C4-2B (cell line): ENCODE results near the gene SLC19A3.

Source experiments
- H3K27ac ChIP-seq: fragments of 450-650 bp; 2 replicates; pipeline ENCODE4 v1.5.1; 2017
- ZFX ChIP-seq: fragments of 450-650 bp; IDR thresholded peaks from 2 replicates; pipeline ENCODE4 v1.6.1; 2017
- TF ChIP-seq, protein P1 (sequence below): fragments of 450-650 bp; conservative IDR thresholded peaks from 2 replicates; pipeline ENCODE4 v1.5.1; 2017; ENCODE audit warnings: mild to moderate bottlenecking

The SLC19A3 gene

DNA sequence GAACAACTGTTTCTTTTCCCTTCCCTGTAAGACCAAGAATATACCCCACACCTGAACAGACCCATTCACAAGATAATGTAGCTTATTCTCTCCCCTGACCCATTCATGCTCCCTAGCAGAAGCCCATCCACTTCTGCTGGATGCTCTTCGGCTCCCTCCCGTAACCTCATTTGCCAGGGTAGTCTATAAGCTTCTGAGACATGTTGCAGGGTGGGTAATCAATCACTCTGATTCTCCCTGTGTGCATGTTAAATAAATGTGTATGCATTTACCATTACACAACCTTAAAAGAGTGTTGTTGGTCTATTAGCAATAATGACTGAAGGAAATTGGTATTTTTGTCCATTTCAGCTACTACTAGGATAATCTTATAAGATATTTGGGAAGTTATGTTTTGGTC, 1.3 kb downstream of the SLC19A3 start:
- H3K27ac ChIP-seq, result no peak overlapping the region
- TF ChIP-seq, protein P1, sequence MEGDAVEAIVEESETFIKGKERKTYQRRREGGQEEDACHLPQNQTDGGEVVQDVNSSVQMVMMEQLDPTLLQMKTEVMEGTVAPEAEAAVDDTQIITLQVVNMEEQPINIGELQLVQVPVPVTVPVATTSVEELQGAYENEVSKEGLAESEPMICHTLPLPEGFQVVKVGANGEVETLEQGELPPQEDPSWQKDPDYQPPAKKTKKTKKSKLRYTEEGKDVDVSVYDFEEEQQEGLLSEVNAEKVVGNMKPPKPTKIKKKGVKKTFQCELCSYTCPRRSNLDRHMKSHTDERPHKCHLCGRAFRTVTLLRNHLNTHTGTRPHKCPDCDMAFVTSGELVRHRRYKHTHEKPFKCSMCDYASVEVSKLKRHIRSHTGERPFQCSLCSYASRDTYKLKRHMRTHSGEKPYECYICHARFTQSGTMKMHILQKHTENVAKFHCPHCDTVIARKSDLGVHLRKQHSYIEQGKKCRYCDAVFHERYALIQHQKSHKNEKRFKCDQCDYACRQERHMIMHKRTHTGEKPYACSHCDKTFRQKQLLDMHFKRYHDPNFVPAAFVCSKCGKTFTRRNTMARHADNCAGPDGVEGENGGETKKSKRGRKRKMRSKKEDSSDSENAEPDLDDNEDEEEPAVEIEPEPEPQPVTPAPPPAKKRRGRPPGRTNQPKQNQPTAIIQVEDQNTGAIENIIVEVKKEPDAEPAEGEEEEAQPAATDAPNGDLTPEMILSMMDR, result no peak
- TF ChIP-seq ZFX, result no peak

- TF ChIP-seq, protein P1, result no peak
- no peak for TF ChIP-seq ZFX
- no peak overlapping the region for H3K27ac ChIP-seq
Observed at GRCh38 chr2:227713291-227713690, 4.5 kb downstream of the SLC19A3 start.

- no peak overlapping the region for H3K27ac ChIP-seq
- TF ChIP-seq ZFX, result no peak
- TF ChIP-seq, protein P1, result no peak
Observed at GRCh38 chr2:227710986-227711385, 6.8 kb downstream of the SLC19A3 start.

DNA sequence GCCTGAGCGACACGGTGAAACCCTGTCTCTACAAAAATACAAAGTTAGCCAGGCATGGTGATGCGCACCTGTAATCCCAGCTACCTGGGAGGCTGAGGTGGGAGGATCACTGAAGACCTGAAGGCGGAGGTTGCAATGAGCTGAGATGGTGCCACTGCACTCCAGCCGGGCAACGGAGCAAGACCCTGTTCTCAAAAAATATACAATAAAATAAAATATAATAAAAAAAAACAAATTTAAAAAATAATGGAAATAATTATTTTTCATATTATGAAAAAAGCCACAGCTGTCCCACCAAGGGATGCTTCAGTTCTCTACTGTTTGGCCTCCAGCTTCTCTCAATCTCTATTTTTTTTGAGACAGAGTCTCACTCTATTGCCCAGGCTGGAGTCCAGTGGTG, 10.4 kb downstream of the SLC19A3 start:
- TF ChIP-seq, protein P1, result no peak
- no peak for TF ChIP-seq ZFX
- H3K27ac ChIP-seq, result no peak overlapping the region

DNA sequence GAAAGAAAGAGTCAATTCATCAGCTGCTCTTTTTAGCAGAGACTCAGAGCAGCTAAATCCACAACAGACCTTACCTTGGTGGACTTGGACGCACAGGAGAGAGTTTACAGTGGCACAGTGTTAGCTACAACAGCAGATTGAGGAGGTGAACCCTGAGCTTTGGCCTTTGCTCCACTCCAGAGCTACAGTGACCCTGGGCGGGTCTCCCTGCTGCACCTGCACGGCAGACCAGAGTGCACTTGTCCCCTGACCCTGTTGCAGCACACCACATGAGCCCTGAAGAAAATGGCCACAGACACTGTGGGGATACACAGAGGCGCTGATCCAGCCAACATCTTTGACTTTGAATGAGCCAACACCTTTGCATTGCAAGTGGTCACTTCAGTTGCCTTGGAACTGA, 11.0 kb downstream of the SLC19A3 start:
- H3K27ac ChIP-seq, result no peak overlapping the region
- TF ChIP-seq, protein P1, result no peak
- no peak for TF ChIP-seq ZFX

DNA sequence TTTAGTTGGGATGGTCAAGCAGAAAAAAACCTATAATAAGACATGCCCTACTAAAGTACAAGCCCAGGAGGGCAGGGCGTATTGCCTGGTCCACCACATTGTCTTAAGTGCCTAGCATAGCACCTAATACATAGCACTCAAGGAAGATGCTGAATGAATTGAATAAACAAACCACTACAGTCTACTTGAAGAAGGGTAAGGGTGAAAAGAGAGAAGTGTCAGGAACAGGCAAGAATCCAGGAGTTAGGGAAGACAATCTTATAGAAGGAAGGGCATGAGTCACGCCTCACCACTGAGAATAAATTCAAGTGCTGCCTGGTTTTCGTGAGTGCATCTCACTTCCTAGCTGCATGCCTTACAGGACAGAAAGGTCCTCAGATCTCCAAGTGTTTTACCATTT, 13.9 kb downstream of the SLC19A3 start:
- TF ChIP-seq, protein P1, result no peak
- no peak for TF ChIP-seq ZFX
- no peak overlapping the region for H3K27ac ChIP-seq

- no peak overlapping the region for H3K27ac ChIP-seq
- no peak for TF ChIP-seq ZFX
- TF ChIP-seq, protein P1, result no peak
Observed at GRCh38 chr2:227703280-227703732, 14.5 kb downstream of the SLC19A3 start.
